K562 (cell line): ENCODE data around the gene HOXA4. TPM values are rescaled to one million over a fixed set of nuclear protein-coding genes. Genes with fewer than 3 reads are reported as not detected.

ENCODE experiments used
- ATAC-seq: fragments of 200-7000 bp; cut with Tn5 transposase; 3 replicates; pipeline ENCODE4 v1.9.1; 2020; ENCODE audit warnings: moderate library complexity
- BruUV-seq: library from RNA; stranded (reverse); fragments of 400-500 nt; replicated peaks from 2 replicates; lab custom pipeline; 2021; lab: Mats Ljungman, UMichigan
- CTCF ChIA-PET: fragments of 300-600 bp; formaldehyde crosslinking; extraction: SDS; loops from one replicate; lab custom pipeline; 2021; ENCODE audit warnings: low intra/inter-chr PET ratio; lab: Yijun Ruan, JAX
- POLR2A ChIA-PET: fragments of 300-600, 350-650 bp; sonication (Branson Sonifier 250); formaldehyde crosslinking; extraction: SDS; loops from one replicate; lab custom pipeline; 2021; ENCODE audit warnings: antibody characterized with exemption, inconsistent platforms; lab: Yijun Ruan, JAX
- DNase-seq, 4 experiments: peaks; one replicate each; pipeline versions ENCODE4 v3.0.0 to v3.0.0-alpha.2; 2011 to 2018; ENCODE audit warnings: low spot score in 3 of 4, mixed read lengths in 3 of 4; ENCODE audit errors: extremely low read depth in 1 of 4
- FAIRE-seq: peaks from 2 replicates; lab custom pipeline; 2011; peaks lifted over from hg19 to GRCh38; lab: Jason Lieb, UNC
- H2AFZ ChIP-seq: 2 replicates; pipeline ENCODE4 v1.6.0; 2011; ENCODE audit warnings: low read depth, low read length, control low read depth, inconsistent platforms
- H3K27ac ChIP-seq: fragments of 200-600 bp; 3 replicates; pipeline ENCODE4 v1.8.0; 2011; ENCODE audit warnings: low read depth, mild to moderate bottlenecking, control low read depth, inconsistent platforms, low read length, moderate library complexity, mixed read lengths; ENCODE audit errors: extremely low read depth
- H3K27me3 ChIP-seq, 2 experiments: fragments of 300-600 bp in 1 of 2; 2 replicates in 1 of 2; 3 replicates in 1 of 2; pipeline versions ENCODE4 v1.6.0 to v1.8.0; 2011; ENCODE audit warnings: inconsistent platforms in 2 of 2, low read length in 2 of 2, mild to moderate bottlenecking in 1 of 2, mixed read lengths in 1 of 2, moderate library complexity in 1 of 2; ENCODE audit not compliant: control insufficient read depth in 2 of 2, insufficient read depth in 2 of 2
- H3K36me3 ChIP-seq: fragments of 300-600 bp; 3 replicates; pipeline ENCODE4 v1.8.0; 2011; ENCODE audit warnings: mild to moderate bottlenecking, low read length, inconsistent platforms; ENCODE audit not compliant: control insufficient read depth, insufficient read depth
- H3K4me1 ChIP-seq, 2 experiments: fragments of 200-600 bp in 1 of 2; replicated peaks in 1 of 2; 2 replicates in 1 of 2; 3 replicates in 1 of 2; pipeline versions ENCODE4 v1.5.1 to v1.8.0; 2011; ENCODE audit warnings: inconsistent platforms in 2 of 2, low read length in 2 of 2, mild to moderate bottlenecking in 1 of 2, mixed read lengths in 1 of 2, moderate library complexity in 1 of 2; ENCODE audit not compliant: control insufficient read depth in 2 of 2, insufficient read depth in 2 of 2
- H3K4me2 ChIP-seq: 2 replicates; pipeline ENCODE4 v1.6.1; 2011; ENCODE audit warnings: low read length, control low read depth, inconsistent platforms, mixed read lengths; ENCODE audit not compliant: insufficient read depth
- H3K4me3 ChIP-seq: fragments of 200-600 bp; sonication (generic), shearing (Covaris generic); 2 replicates; pipeline ENCODE4 v1.5.1; 2016; ENCODE audit warnings: control low read depth, inconsistent platforms
- H3K79me2 ChIP-seq: fragments of 200-600 bp; 3 replicates; pipeline ENCODE4 v1.8.0; 2011; ENCODE audit warnings: low read length, inconsistent platforms; ENCODE audit not compliant: control insufficient read depth, insufficient read depth
- H3K9ac ChIP-seq, 2 experiments: 2 replicates each; pipeline versions ENCODE4 v1.6.0 to v1.6.1; 2011; ENCODE audit warnings: low read depth in 2 of 2, low read length in 2 of 2, control low read depth in 1 of 2, inconsistent platforms in 1 of 2, mild to moderate bottlenecking in 1 of 2, mixed read lengths in 1 of 2; ENCODE audit not compliant: insufficient read depth in 1 of 2
- H3K9me1 ChIP-seq: one replicate; pipeline ENCODE4 v1.6.0; 2011; ENCODE audit warnings: inconsistent platforms, mild to moderate bottlenecking, low read length, moderate library complexity; ENCODE audit not compliant: control insufficient read depth, insufficient read depth
- H3K9me3 ChIP-seq: replicated peaks from 2 replicates; pipeline ENCODE4 v1.5.1; 2011; ENCODE audit warnings: low read depth, low read length, inconsistent platforms; ENCODE audit not compliant: control insufficient read depth, insufficient read depth
- H4K20me1 ChIP-seq: replicated peaks from 2 replicates; pipeline ENCODE4 v1.6.1; 2011; ENCODE audit warnings: low read length, inconsistent platforms, mixed read lengths; ENCODE audit not compliant: control insufficient read depth, insufficient read depth
- NFIX ChIP-seq: fragments of 250-450 bp; sonication (Bioruptor Pico); IDR thresholded peaks from 2 replicates; pipeline ENCODE4 v1.4.0; 2020; ENCODE audit warnings: low read depth, mild to moderate bottlenecking, moderate library complexity
- NR2F6 ChIP-seq: fragments of 450-650 bp; formaldehyde crosslinking; IDR thresholded peaks from 2 replicates; pipeline ENCODE4 v1.4.0; 2020; ENCODE audit warnings: mild to moderate bottlenecking
- PCBP1 ChIP-seq: fragments of 200-400 bp; formaldehyde crosslinking; IDR thresholded peaks from 2 replicates; pipeline ENCODE4 v1.6.1; 2018; ENCODE audit warnings: mild to moderate bottlenecking, low read depth, low read length; ENCODE audit not compliant: poor library complexity, severe bottlenecking
- SAFB2 ChIP-seq: fragments of 200-400 bp; formaldehyde crosslinking; IDR thresholded peaks from 2 replicates; pipeline ENCODE4 v1.6.1; 2018; ENCODE audit warnings: borderline replicate concordance, low read length, low read depth, moderate library complexity; ENCODE audit not compliant: severe bottlenecking
- TBL1XR1 ChIP-seq, 2 experiments: IDR thresholded peaks; 2 replicates each; pipeline ENCODE4 v1.6.1; 2012; ENCODE audit warnings: improper control_type of control experiment in 2 of 2, low read length in 2 of 2, mild to moderate bottlenecking in 1 of 2
- ZNF121 ChIP-seq: sonication (generic); formaldehyde crosslinking; conservative IDR thresholded peaks from 2 replicates; pipeline ENCODE4 v1.8.0; 2022; ENCODE audit warnings: missing genetic modification reagents
- ZNF696 ChIP-seq: fragments of 250-450 bp; sonication (Bioruptor Pico); conservative IDR thresholded peaks from 2 replicates; pipeline ENCODE4 v1.4.0; 2020; ENCODE audit warnings: mild to moderate bottlenecking, moderate library complexity
- WGBS: fragments of 100-300 bp; shearing (Covaris generic); methylation state at CpG from one replicate; pipeline ENCODE4 v1.1.6; 2016; ENCODE audit warnings: low coverage, mixed read lengths; ENCODE audit not compliant: insufficient coverage; ENCODE audit errors: missing lambda C conversion rate; 5-methylcytosine and 5-hydroxymethylcytosine counted together
- in situ Hi-C: fragments of 300-500 bp; cut with MboI; formaldehyde crosslinking; loops from 4 replicates; pipeline ENCODE4 v1.15.0; 2018; ENCODE audit warnings: inconsistent platforms, mixed read lengths
- intact Hi-C: fragments of 100-400 bp; cut with micrococcal nuclease; formaldehyde crosslinking; loops from 2 replicates; pipeline ENCODE4 v1.14.2; 2022
- polyA plus RNA-seq, 8 experiments: library from polyadenylated mRNA; depleted of rRNA in 4 of 8; stranded (reverse) in 5 of 8; unstranded in 3 of 8; fragments of >200 nt; fragmentation: Nextera tagmentation in 2 of 8; fragmentation: Illumina TruSeq in 1 of 8; extraction: Ambion mirVana in 2 of 8; extraction: Trizol in 1 of 8; gene quantifications; 2 replicates each; pipeline versions ENCODE4 v1.2.1 to v1.2.3, GENCODE V29; 2011 to 2014; ENCODE audit warnings: inconsistent platforms in 1 of 8, missing spikeins in 1 of 8
- total RNA-seq, 7 experiments: library from RNA; depleted of rRNA in 6 of 7; stranded (reverse); fragments of >200 nt in 6 of 7; fragmentation: Illumina TruSeq in 2 of 7; extraction: Trizol in 2 of 7; gene quantifications; 2 replicates each; pipeline versions ENCODE4 v1.2.1 to v1.2.3, GENCODE V29; 2011 to 2021; ENCODE audit warnings: low replicate concordance in 1 of 7
- TF ChIP-seq, protein P1 (sequence below): sonication (generic); formaldehyde crosslinking; IDR thresholded peaks from 2 replicates; pipeline ENCODE4 v1.8.1; 2022; ENCODE audit warnings: missing genetic modification reagents
- TF ChIP-seq, protein P2 (sequence below), 2 experiments: fragments of 450-650 bp; IDR thresholded peaks; 2 replicates each; pipeline ENCODE4 v1.6.1; 2018; ENCODE audit warnings: mild to moderate bottlenecking in 2 of 2, low read depth in 1 of 2; ENCODE audit not compliant: partially characterized antibody in 2 of 2
- TF ChIP-seq, protein P3 (sequence below): fragments of 450-650 bp; formaldehyde crosslinking; IDR thresholded peaks from 2 replicates; pipeline ENCODE4 v1.4.0; 2020; ENCODE audit warnings: mild to moderate bottlenecking, moderate library complexity
- TF ChIP-seq, protein P4 (sequence below): sonication (generic); formaldehyde crosslinking; IDR thresholded peaks from 2 replicates; pipeline ENCODE4 v1.8.1; 2023; ENCODE audit warnings: mild to moderate bottlenecking, missing genetic modification reagents

The HOXA4 gene
- total and polyA plus RNA-seq, 9 of the 15 experiments (the other 6 are each of a cell fraction or from before 2014, with no cell fraction given): not detected

DNA sequence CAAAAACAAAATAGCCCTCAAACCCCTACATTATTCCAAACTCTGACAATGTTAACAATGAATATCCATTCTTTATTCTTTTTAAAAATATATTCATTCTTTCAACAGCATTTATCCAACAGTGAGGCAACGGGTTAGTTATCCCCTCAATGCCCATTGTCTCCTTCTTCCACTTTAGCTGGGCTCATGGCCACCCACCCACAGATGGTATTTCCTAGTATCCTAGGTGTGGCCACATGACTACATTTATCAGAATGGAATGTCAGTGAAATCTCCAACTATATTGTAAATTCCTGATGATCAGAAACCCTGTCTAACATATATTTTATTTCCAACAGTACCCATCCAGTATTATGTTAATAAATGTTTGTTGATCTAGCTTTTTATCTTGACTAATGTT lies 48.4 kb downstream of the HOXA4 start (continued):
- TF ChIP-seq NR2F6 (CRISPR knock-in tag) (no peak), ZNF696 (CRISPR knock-in tag) (no peak)
- TF ChIP-seq, protein P1, sequence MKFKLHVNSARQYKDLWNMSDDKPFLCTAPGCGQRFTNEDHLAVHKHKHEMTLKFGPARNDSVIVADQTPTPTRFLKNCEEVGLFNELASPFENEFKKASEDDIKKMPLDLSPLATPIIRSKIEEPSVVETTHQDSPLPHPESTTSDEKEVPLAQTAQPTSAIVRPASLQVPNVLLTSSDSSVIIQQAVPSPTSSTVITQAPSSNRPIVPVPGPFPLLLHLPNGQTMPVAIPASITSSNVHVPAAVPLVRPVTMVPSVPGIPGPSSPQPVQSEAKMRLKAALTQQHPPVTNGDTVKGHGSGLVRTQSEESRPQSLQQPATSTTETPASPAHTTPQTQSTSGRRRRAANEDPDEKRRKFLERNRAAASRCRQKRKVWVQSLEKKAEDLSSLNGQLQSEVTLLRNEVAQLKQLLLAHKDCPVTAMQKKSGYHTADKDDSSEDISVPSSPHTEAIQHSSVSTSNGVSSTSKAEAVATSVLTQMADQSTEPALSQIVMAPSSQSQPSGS (CRISPR knock-in tag): no peak
- TF ChIP-seq, protein P2, sequence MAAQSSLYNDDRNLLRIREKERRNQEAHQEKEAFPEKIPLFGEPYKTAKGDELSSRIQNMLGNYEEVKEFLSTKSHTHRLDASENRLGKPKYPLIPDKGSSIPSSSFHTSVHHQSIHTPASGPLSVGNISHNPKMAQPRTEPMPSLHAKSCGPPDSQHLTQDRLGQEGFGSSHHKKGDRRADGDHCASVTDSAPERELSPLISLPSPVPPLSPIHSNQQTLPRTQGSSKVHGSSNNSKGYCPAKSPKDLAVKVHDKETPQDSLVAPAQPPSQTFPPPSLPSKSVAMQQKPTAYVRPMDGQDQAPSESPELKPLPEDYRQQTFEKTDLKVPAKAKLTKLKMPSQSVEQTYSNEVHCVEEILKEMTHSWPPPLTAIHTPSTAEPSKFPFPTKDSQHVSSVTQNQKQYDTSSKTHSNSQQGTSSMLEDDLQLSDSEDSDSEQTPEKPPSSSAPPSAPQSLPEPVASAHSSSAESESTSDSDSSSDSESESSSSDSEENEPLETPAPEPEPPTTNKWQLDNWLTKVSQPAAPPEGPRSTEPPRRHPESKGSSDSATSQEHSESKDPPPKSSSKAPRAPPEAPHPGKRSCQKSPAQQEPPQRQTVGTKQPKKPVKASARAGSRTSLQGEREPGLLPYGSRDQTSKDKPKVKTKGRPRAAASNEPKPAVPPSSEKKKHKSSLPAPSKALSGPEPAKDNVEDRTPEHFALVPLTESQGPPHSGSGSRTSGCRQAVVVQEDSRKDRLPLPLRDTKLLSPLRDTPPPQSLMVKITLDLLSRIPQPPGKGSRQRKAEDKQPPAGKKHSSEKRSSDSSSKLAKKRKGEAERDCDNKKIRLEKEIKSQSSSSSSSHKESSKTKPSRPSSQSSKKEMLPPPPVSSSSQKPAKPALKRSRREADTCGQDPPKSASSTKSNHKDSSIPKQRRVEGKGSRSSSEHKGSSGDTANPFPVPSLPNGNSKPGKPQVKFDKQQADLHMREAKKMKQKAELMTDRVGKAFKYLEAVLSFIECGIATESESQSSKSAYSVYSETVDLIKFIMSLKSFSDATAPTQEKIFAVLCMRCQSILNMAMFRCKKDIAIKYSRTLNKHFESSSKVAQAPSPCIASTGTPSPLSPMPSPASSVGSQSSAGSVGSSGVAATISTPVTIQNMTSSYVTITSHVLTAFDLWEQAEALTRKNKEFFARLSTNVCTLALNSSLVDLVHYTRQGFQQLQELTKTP (IDR thresholded peaks at IDR 0.05; ENCODE audit: low read depth in 1 of 2, partially characterized antibody in 2 of 2): no peak

DNA sequence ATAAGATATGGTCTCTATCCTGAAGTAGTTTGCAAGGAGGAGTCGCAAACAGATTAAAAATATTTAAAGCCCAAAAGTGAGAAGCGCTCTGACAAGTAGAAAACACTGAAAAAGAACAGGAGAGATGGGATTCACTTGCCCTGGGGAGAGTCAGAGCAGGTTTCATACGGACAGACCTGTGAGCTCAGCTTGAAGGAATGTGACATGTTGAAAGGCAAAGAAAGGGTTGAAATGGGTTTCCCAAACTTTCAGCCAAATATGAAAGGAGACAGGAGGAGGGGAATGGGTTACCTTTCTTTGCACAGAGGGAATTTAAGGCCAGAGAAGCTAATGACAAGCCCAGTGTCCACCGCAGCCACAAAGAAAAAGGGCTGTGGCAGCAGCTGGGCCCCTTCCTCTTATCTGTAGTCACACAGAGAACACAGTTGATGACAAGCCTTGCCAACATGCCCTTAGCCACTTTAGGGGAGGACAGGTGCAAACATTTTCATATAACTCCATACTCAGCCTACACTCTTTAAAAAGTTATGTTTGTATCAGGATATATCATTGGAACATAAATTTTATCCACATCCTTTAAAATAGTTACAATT lies 49.6 kb downstream of the HOXA4 start:
- H3K27ac ChIP-seq: no peak overlapping the region
- TF ChIP-seq, protein P3, sequence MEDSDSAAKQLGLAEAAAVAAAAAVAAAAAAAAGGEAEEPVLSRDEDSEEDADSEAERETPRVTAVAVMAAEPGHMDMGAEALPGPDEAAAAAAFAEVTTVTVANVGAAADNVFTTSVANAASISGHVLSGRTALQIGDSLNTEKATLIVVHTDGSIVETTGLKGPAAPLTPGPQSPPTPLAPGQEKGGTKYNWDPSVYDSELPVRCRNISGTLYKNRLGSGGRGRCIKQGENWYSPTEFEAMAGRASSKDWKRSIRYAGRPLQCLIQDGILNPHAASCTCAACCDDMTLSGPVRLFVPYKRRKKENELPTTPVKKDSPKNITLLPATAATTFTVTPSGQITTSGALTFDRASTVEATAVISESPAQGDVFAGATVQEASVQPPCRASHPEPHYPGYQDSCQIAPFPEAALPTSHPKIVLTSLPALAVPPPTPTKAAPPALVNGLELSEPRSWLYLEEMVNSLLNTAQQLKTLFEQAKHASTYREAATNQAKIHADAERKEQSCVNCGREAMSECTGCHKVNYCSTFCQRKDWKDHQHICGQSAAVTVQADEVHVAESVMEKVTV: no peak
- no peak for TF ChIP-seq SAFB2
- TF ChIP-seq PCBP1: no peak
- no peak for TF ChIP-seq NFIX (CRISPR knock-in tag)
- TF ChIP-seq, protein P4, sequence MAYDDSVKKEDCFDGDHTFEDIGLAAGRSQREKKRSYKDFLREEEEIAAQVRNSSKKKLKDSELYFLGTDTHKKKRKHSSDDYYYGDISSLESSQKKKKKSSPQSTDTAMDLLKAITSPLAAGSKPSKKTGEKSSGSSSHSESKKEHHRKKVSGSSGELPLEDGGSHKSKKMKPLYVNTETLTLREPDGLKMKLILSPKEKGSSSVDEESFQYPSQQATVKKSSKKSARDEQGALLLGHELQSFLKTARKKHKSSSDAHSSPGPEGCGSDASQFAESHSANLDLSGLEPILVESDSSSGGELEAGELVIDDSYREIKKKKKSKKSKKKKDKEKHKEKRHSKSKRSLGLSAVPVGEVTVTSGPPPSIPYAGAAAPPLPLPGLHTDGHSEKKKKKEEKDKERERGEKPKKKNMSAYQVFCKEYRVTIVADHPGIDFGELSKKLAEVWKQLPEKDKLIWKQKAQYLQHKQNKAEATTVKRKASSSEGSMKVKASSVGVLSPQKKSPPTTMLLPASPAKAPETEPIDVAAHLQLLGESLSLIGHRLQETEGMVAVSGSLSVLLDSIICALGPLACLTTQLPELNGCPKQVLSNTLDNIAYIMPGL (CRISPR knock-in tag): no peak
- TF ChIP-seq TBL1XR1 (IDR thresholded peaks at IDR 0.05; ENCODE audit: low read length in 2 of 2): no peak
- TF ChIP-seq ZNF121 (CRISPR knock-in tag): no peak

More for the DNA sequence above, 49.6 kb downstream of the HOXA4 start:
- Histone ChIP-seq H3K79me2 (no peaks in the 10 kb centered on the region), H3K9me1 (no peaks in the 10 kb centered on the region), H3K4me2 (no peak overlapping the region), H3K4me1 (no peaks in the 10 kb centered on the region), H3K9me3 (no peaks in the 10 kb centered on the region), H3K36me3 (no peaks in the 10 kb centered on the region), H3K4me3 (no peak overlapping the region), H2AFZ (no peak overlapping the region), H3K9ac (no peak overlapping the region), H3K27me3 (peaks cover 0 to 4% of the 10 kb centered on the region in 2 experiments; a peak in 1 of 5 replicates), H4K20me1 (no peaks in the 10 kb centered on the region)
- CTCF ChIA-PET: no interaction called here
- in situ Hi-C loops (no loop called here), intact Hi-C loops (no loop called here)
- no peak for ATAC-seq
- no peak for FAIRE-seq
- POLR2A ChIA-PET: no interaction called here
- no peak for DNase-seq
- 5% methylated on average over 4 of the region's 4 CpGs for WGBS
- no TSS peak for BruUV-seq
